Measurements from ENCODE around the gene ADRA2B.
"Not testable (repeated sequence)": the region's sequence is repeated elsewhere in the genome, so short reads cannot be mapped to it uniquely, and the experiment has no call there.

ADRA2B gene

GRCh38 chr2:96073170-96073775 lies 43.1 kb downstream of the ADRA2B start:
- no peaks in the 10 kb centered on the region for H3K4me1 ChIP-seq (ENCODE audit: control insufficient read depth in 1 of 2, insufficient read depth in 2 of 2, low read length in 2 of 2)
- no peaks in the 10 kb centered on the region for H3K27me3 ChIP-seq (ENCODE audit: low read depth, low read length)
- H3K36me3 ChIP-seq (ENCODE audit: control insufficient read depth in 1 of 2, insufficient read depth in 2 of 2, low read length in 2 of 2): no peaks in the 10 kb centered on the region
- peaks cover 0 to 16% of the 10 kb centered on the region in 2 donors for H3K9me3 ChIP-seq (ENCODE audit: control insufficient read depth in 1 of 2, low read length in 2 of 2)
- no peak overlapping the region for H3K4me3 ChIP-seq (ENCODE audit: low read depth in 1 of 2, low read length in 2 of 2)
- no peak overlapping the region for H3K27ac ChIP-seq (ENCODE audit: low read length)

- Histone ChIP-seq H3K4me3 (ENCODE audit: low read depth in 1 of 2, low read length in 2 of 2) (no peak overlapping the region), H3K9me3 (ENCODE audit: control insufficient read depth in 1 of 2, low read length in 2 of 2) (peaks cover 0 to 16% of the 10 kb centered on the region in 2 donors), H3K27ac (ENCODE audit: low read length) (no peak overlapping the region), H3K4me1 (ENCODE audit: control insufficient read depth in 1 of 2, insufficient read depth in 2 of 2, low read length in 2 of 2) (no peaks in the 10 kb centered on the region), H3K27me3 (ENCODE audit: low read depth, low read length) (no peaks in the 10 kb centered on the region), H3K36me3 (ENCODE audit: control insufficient read depth in 1 of 2, insufficient read depth in 2 of 2, low read length in 2 of 2) (no peaks in the 10 kb centered on the region)
Observed at GRCh38 chr2:96072746-96073145, 43.6 kb downstream of the ADRA2B start.

- peaks cover 0 to 16% of the 10 kb centered on the region in 2 donors for H3K9me3 ChIP-seq (ENCODE audit: control insufficient read depth in 1 of 2, low read length in 2 of 2)
- not testable (repeated sequence) for H3K27ac ChIP-seq (ENCODE audit: low read length); H3K4me1 ChIP-seq (ENCODE audit: control insufficient read depth in 1 of 2, insufficient read depth in 2 of 2, low read length in 2 of 2); H3K4me3 ChIP-seq (ENCODE audit: low read depth in 1 of 2, low read length in 2 of 2); H3K27me3 ChIP-seq (ENCODE audit: low read depth, low read length); H3K36me3 ChIP-seq (ENCODE audit: control insufficient read depth in 1 of 2, insufficient read depth in 2 of 2, low read length in 2 of 2)
Observed at GRCh38 chr2:96071977-96072491, 44.3 kb downstream of the ADRA2B start.

GRCh38 chr2:96071087-96071976 lies 45.0 kb downstream of the ADRA2B start:
- not testable (repeated sequence) for H3K27me3 ChIP-seq (ENCODE audit: low read depth, low read length); H3K4me1 ChIP-seq (ENCODE audit: control insufficient read depth in 1 of 2, insufficient read depth in 2 of 2, low read length in 2 of 2); H3K27ac ChIP-seq (ENCODE audit: low read length); H3K4me3 ChIP-seq (ENCODE audit: low read depth in 1 of 2, low read length in 2 of 2); H3K36me3 ChIP-seq (ENCODE audit: control insufficient read depth in 1 of 2, insufficient read depth in 2 of 2, low read length in 2 of 2)
- peaks cover 0 to 10% of the 10 kb centered on the region in 2 donors for H3K9me3 ChIP-seq (ENCODE audit: control insufficient read depth in 1 of 2, low read length in 2 of 2)

- not testable (repeated sequence) for H3K4me1 ChIP-seq (ENCODE audit: control insufficient read depth in 1 of 2, insufficient read depth in 2 of 2, low read length in 2 of 2); H3K4me3 ChIP-seq (ENCODE audit: low read depth in 1 of 2, low read length in 2 of 2); H3K9me3 ChIP-seq (ENCODE audit: control insufficient read depth in 1 of 2, low read length in 2 of 2); H3K27ac ChIP-seq (ENCODE audit: low read length); H3K36me3 ChIP-seq (ENCODE audit: control insufficient read depth in 1 of 2, insufficient read depth in 2 of 2, low read length in 2 of 2); H3K27me3 ChIP-seq (ENCODE audit: low read depth, low read length)
Observed at GRCh38 chr2:96070351-96070750, 46.0 kb downstream of the ADRA2B start.

GRCh38 chr2:96069878-96070277 lies 46.5 kb downstream of the ADRA2B start:
- H3K27me3 ChIP-seq (ENCODE audit: low read depth, low read length): not testable (repeated sequence)

GRCh38 chr2:96067902-96068581 lies 48.3 kb downstream of the ADRA2B start:
- not testable (repeated sequence) for H3K9me3 ChIP-seq (ENCODE audit: control insufficient read depth in 1 of 2, low read length in 2 of 2); H3K27me3 ChIP-seq (ENCODE audit: low read depth, low read length); H3K27ac ChIP-seq (ENCODE audit: low read length); H3K4me3 ChIP-seq (ENCODE audit: low read depth in 1 of 2, low read length in 2 of 2); H3K4me1 ChIP-seq (ENCODE audit: control insufficient read depth in 1 of 2, insufficient read depth in 2 of 2, low read length in 2 of 2); H3K36me3 ChIP-seq (ENCODE audit: control insufficient read depth in 1 of 2, insufficient read depth in 2 of 2, low read length in 2 of 2)

More at GRCh38 chr2:96069878-96070277, 46.5 kb downstream of the ADRA2B start:
- not testable (repeated sequence) for H3K36me3 ChIP-seq (ENCODE audit: control insufficient read depth in 1 of 2, insufficient read depth in 2 of 2, low read length in 2 of 2); H3K4me1 ChIP-seq (ENCODE audit: control insufficient read depth in 1 of 2, insufficient read depth in 2 of 2, low read length in 2 of 2); H3K4me3 ChIP-seq (ENCODE audit: low read depth in 1 of 2, low read length in 2 of 2); H3K9me3 ChIP-seq (ENCODE audit: control insufficient read depth in 1 of 2, low read length in 2 of 2); H3K27ac ChIP-seq (ENCODE audit: low read length)

- not testable (repeated sequence) for H3K27ac ChIP-seq (ENCODE audit: low read length); H3K9me3 ChIP-seq (ENCODE audit: control insufficient read depth in 1 of 2, low read length in 2 of 2); H3K36me3 ChIP-seq (ENCODE audit: control insufficient read depth in 1 of 2, insufficient read depth in 2 of 2, low read length in 2 of 2); H3K4me3 ChIP-seq (ENCODE audit: low read depth in 1 of 2, low read length in 2 of 2); H3K27me3 ChIP-seq (ENCODE audit: low read depth, low read length); H3K4me1 ChIP-seq (ENCODE audit: control insufficient read depth in 1 of 2, insufficient read depth in 2 of 2, low read length in 2 of 2)
Observed at GRCh38 chr2:96067098-96067660, 49.2 kb downstream of the ADRA2B start.

- H3K27me3 ChIP-seq (ENCODE audit: low read depth, low read length); H3K27ac ChIP-seq (ENCODE audit: low read length); H3K4me1 ChIP-seq (ENCODE audit: control insufficient read depth in 1 of 2, insufficient read depth in 2 of 2, low read length in 2 of 2); H3K36me3 ChIP-seq (ENCODE audit: control insufficient read depth in 1 of 2, insufficient read depth in 2 of 2, low read length in 2 of 2); H3K4me3 ChIP-seq (ENCODE audit: low read depth in 1 of 2, low read length in 2 of 2); H3K9me3 ChIP-seq (ENCODE audit: control insufficient read depth in 1 of 2, low read length in 2 of 2): not testable (repeated sequence)
Observed at GRCh38 chr2:96066511-96066910, 49.9 kb downstream of the ADRA2B start.

GRCh38 chr2:96065954-96066353 lies 50.4 kb downstream of the ADRA2B start:
- not testable (repeated sequence) for H3K9me3 ChIP-seq (ENCODE audit: control insufficient read depth in 1 of 2, low read length in 2 of 2); H3K27me3 ChIP-seq (ENCODE audit: low read depth, low read length); H3K36me3 ChIP-seq (ENCODE audit: control insufficient read depth in 1 of 2, insufficient read depth in 2 of 2, low read length in 2 of 2); H3K27ac ChIP-seq (ENCODE audit: low read length); H3K4me1 ChIP-seq (ENCODE audit: control insufficient read depth in 1 of 2, insufficient read depth in 2 of 2, low read length in 2 of 2); H3K4me3 ChIP-seq (ENCODE audit: low read depth in 1 of 2, low read length in 2 of 2)

GRCh38 chr2:96065381-96065930 lies 50.9 kb downstream of the ADRA2B start:
- Histone ChIP-seq H3K9me3 (ENCODE audit: control insufficient read depth in 1 of 2, low read length in 2 of 2) (no peaks in the 10 kb centered on the region), H3K36me3 (ENCODE audit: control insufficient read depth in 1 of 2, insufficient read depth in 2 of 2, low read length in 2 of 2) (no peaks in the 10 kb centered on the region), H3K4me1 (ENCODE audit: control insufficient read depth in 1 of 2, insufficient read depth in 2 of 2, low read length in 2 of 2) (no peaks in the 10 kb centered on the region), H3K27me3 (ENCODE audit: low read depth, low read length) (no peaks in the 10 kb centered on the region), H3K27ac (ENCODE audit: low read length) (no peak overlapping the region), H3K4me3 (ENCODE audit: low read depth in 1 of 2, low read length in 2 of 2) (no peak overlapping the region)

All from muscle layer of duodenum (tissue), 2 donors.